Measurements from ENCODE around the gene RSPO3.

RSPO3 gene

GRCh38 chr6:127079681-127080080 is 38.8 kb upstream of the RSPO3 start:
- Histone ChIP-seq H3K79me2 (ENCODE audit: insufficient read depth, low read length) (no peaks in the 10 kb centered on the region), H3K27ac (ENCODE audit: low read depth, low read length, poor library complexity, severe bottlenecking) (no peak overlapping the region), H3K4me1 (ENCODE audit: insufficient read depth, low read length, severe bottlenecking) (no peaks in the 10 kb centered on the region), H3K9me3 (ENCODE audit: low read length) (no peaks in the 10 kb centered on the region), H3K36me3 (ENCODE audit: insufficient read depth, low read length) (no peaks in the 10 kb centered on the region), H4K20me1 (ENCODE audit: insufficient read depth, low read length) (no peaks in the 10 kb centered on the region), H3F3A (ENCODE audit: insufficient read depth, low read length) (no peaks in the 10 kb centered on the region), H2AFZ (ENCODE audit: low read length) (no peak overlapping the region), H3K9me2 (ENCODE audit: low read depth, low read length) (no peaks in the 10 kb centered on the region), H3K4me2 (ENCODE audit: low read length) (no peak overlapping the region), H3K27me3 (ENCODE audit: insufficient read depth, low read length) (no peaks in the 10 kb centered on the region), H3K4me3 (ENCODE audit: low read depth, low read length, poor library complexity, severe bottlenecking) (no peak overlapping the region), H3K9ac (ENCODE audit: low read length) (no peak overlapping the region)
- TF ChIP-seq CTCF (IDR thresholded peaks at IDR 0.05; ENCODE audit: low read length), result no peak
- TF ChIP-seq EZH2 (IDR thresholded peaks at IDR 0.05; ENCODE audit: borderline replicate concordance, low read length), result no peak

- Histone ChIP-seq H3K4me1 (ENCODE audit: insufficient read depth, low read length, severe bottlenecking) (no peaks in the 10 kb centered on the region), H3K9me3 (ENCODE audit: low read length) (no peaks in the 10 kb centered on the region), H3K9me2 (ENCODE audit: low read depth, low read length) (no peaks in the 10 kb centered on the region), H3K36me3 (ENCODE audit: insufficient read depth, low read length) (no peaks in the 10 kb centered on the region), H3K27me3 (ENCODE audit: insufficient read depth, low read length) (no peaks in the 10 kb centered on the region), H3K27ac (ENCODE audit: low read depth, low read length, poor library complexity, severe bottlenecking) (no peak overlapping the region), H2AFZ (ENCODE audit: low read length) (no peak overlapping the region), H3K4me3 (ENCODE audit: low read depth, low read length, poor library complexity, severe bottlenecking) (no peak overlapping the region), H3K9ac (ENCODE audit: low read length) (no peak overlapping the region), H3F3A (ENCODE audit: insufficient read depth, low read length) (no peaks in the 10 kb centered on the region), H3K4me2 (ENCODE audit: low read length) (no peak overlapping the region), H3K79me2 (ENCODE audit: insufficient read depth, low read length) (no peaks in the 10 kb centered on the region), H4K20me1 (ENCODE audit: insufficient read depth, low read length) (no peaks in the 10 kb centered on the region)
- TF ChIP-seq CTCF (IDR thresholded peaks at IDR 0.05; ENCODE audit: low read length), result no peak
- TF ChIP-seq EZH2 (IDR thresholded peaks at IDR 0.05; ENCODE audit: borderline replicate concordance, low read length), result no peak
Observed at GRCh38 chr6:127080081-127080480, 38.4 kb upstream of the RSPO3 start.

GRCh38 chr6:127083231-127083962 is 35.1 kb upstream of the RSPO3 start:
- no peaks in the 10 kb centered on the region for H3K9me2 ChIP-seq (ENCODE audit: low read depth, low read length)
- H2AFZ ChIP-seq (ENCODE audit: low read length), result no peak overlapping the region
- H3K4me1 ChIP-seq (ENCODE audit: insufficient read depth, low read length, severe bottlenecking), result no peaks in the 10 kb centered on the region
- H3K27ac ChIP-seq (ENCODE audit: low read depth, low read length, poor library complexity, severe bottlenecking), result no peak overlapping the region
- H3K9ac ChIP-seq (ENCODE audit: low read length), result no peak overlapping the region
- no peaks in the 10 kb centered on the region for H3K36me3 ChIP-seq (ENCODE audit: insufficient read depth, low read length)
- H3K4me3 ChIP-seq (ENCODE audit: low read depth, low read length, poor library complexity, severe bottlenecking), result no peak overlapping the region
- no peak overlapping the region for H3K4me2 ChIP-seq (ENCODE audit: low read length)
- H3F3A ChIP-seq (ENCODE audit: insufficient read depth, low read length), result no peaks in the 10 kb centered on the region
- TF ChIP-seq EZH2 (IDR thresholded peaks at IDR 0.05; ENCODE audit: borderline replicate concordance, low read length), result no peak
- no peak for TF ChIP-seq CTCF (IDR thresholded peaks at IDR 0.05; ENCODE audit: low read length)
- H3K79me2 ChIP-seq (ENCODE audit: insufficient read depth, low read length), result no peaks in the 10 kb centered on the region
- no peaks in the 10 kb centered on the region for H3K27me3 ChIP-seq (ENCODE audit: insufficient read depth, low read length)
- H4K20me1 ChIP-seq (ENCODE audit: insufficient read depth, low read length), result no peaks in the 10 kb centered on the region
- H3K9me3 ChIP-seq (ENCODE audit: low read length), result no peaks in the 10 kb centered on the region
